Measurements from ENCODE around the gene PRR12.

PRR12 gene

DNA sequence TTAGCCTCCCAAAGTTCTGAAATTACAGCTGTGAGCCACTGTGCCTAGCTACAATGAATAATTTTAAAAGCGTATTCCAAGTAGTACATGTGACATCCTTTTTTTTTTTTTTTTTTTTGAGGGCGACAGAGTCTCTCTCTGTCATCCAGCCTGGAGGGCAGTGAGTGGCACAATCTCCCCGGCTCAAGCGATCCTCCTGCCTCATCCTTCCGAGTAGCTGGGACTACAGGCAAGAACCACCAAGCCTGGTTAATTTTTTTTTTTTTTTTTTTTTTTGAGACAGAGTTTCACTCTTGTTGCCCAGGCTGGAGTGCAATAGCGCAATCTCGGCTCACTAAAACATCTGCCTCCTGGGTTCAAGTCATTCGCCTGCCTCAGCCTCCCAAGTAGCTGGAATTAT, 3.8 kb upstream of the PRR12 start:
- peaks cover 0 to 13% (median 3%) of the 10 kb centered on the region in 4 donors for H3K4me1 ChIP-seq
- no peaks in the 10 kb centered on the region for H3K36me3 ChIP-seq
- intact Hi-C loops (cut with DNase I; ENCODE audit: low total_unique reads): no loop called here
- TF ChIP-seq, protein P1, sequence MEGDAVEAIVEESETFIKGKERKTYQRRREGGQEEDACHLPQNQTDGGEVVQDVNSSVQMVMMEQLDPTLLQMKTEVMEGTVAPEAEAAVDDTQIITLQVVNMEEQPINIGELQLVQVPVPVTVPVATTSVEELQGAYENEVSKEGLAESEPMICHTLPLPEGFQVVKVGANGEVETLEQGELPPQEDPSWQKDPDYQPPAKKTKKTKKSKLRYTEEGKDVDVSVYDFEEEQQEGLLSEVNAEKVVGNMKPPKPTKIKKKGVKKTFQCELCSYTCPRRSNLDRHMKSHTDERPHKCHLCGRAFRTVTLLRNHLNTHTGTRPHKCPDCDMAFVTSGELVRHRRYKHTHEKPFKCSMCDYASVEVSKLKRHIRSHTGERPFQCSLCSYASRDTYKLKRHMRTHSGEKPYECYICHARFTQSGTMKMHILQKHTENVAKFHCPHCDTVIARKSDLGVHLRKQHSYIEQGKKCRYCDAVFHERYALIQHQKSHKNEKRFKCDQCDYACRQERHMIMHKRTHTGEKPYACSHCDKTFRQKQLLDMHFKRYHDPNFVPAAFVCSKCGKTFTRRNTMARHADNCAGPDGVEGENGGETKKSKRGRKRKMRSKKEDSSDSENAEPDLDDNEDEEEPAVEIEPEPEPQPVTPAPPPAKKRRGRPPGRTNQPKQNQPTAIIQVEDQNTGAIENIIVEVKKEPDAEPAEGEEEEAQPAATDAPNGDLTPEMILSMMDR (IDR thresholded peaks at IDR 0.05): no peak
- DNase-seq: no peak
- H3K27ac ChIP-seq: no peak overlapping the region
- no peaks in the 10 kb centered on the region for H3K27me3 ChIP-seq
- H3K9me3 ChIP-seq: no peaks in the 10 kb centered on the region
- no peak overlapping the region for H3K4me3 ChIP-seq

DNA sequence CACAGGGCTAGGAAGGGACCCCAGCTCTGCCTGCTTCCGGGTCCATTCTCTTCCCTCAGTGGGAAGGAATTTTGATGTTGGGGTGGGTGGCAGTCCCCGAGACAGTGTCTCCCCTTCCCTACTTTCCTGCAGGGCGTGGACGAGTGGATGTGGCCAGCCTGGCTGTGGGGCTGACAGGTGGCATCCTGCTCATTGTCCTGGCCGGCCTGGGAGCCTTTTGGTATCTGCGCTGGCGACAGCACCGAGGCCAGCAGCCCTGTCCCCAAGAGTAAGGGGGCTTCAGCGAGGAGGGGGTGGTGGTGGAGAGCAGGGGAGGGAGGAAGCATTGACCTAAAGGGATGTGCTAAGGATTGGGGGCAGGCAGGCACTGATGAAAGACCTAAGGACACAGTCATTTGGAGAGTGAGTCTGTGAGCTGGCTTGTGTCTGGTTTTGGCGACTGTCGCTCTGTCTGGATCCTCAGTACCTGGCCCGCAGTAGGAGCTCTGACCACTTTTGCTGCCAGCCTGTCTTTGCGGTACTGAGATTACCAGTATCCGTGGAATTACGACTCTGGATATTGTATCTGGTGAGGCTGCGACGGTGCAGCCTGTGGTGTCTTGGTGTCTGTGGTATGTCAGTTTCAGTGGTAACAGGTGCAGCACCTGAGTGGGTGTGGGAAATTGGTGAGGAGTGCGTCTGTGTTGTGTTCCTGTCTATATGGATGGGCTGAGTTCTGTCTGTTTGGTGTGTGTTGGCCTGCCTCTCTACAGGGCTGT, 2.4 kb upstream of the PRR12 start:
- intact Hi-C loops (cut with DNase I; ENCODE audit: low total_unique reads): no loop called here
- DNase-seq: no peak
- no peak overlapping the region for H3K27ac ChIP-seq

GRCh38 chr19:49589502-49589905, 1.5 kb upstream of the PRR12 start:
- intact Hi-C loops (cut with DNase I; ENCODE audit: low total_unique reads): no loop called here
- H3K4me3 ChIP-seq: peak overlapping the region in 1 of 2 donors; percentile 87

More for the DNA sequence above, 2.4 kb upstream of the PRR12 start:
- Histone ChIP-seq H3K27me3 (no peaks in the 10 kb centered on the region), H3K4me1 (peaks cover 0 to 26% (median 11%) of the 10 kb centered on the region in 4 donors), H3K4me3 (no peak overlapping the region), H3K36me3 (no peaks in the 10 kb centered on the region), H3K9me3 (no peaks in the 10 kb centered on the region)
- TF ChIP-seq, protein P1 (IDR thresholded peaks at IDR 0.05): no peak

DNA sequence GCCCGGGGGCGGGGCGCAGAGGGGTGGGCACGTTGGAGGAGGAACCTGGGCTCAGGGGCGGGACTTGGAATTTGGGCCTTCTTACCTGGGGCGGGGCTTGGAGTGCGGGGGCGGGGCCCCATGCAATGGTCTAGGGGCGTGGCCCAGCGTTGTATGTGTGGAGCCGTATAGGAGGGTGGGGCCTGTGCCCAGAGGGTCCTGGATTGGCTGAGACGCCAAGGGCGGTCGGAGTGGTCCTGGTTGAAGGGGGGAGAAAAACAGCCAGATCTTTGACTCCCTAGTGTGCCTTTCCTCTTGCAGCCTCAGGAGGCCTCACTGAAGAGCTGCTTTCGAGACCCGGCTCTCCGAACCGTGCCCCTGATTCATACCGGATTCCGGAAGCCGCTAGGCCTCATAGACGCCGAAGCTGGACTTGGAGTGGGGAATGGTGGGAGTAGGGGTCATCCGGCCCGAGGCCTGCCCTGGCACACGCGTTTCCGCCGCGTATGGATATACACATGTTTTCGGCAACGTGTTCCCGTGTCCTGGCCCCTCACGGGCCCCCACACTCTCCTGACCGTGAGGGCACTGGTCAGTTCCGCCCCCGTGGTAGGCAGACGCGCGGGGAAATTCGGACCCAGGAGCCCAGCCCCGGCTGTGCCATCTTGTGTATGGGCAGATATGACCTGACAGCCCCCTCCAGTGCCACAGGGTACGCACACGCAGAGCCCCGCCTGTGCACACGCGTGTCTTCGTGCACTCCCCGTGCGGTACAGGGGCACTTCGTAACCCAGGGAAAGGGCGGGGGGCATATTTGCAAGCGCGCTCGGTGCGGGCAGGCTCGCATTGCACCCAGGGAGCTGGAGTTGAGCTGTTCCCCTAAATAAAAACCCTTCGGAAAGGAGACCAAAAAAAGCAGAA, 661 bp upstream of the PRR12 start:
- intact Hi-C loops (cut with DNase I; ENCODE audit: low total_unique reads): loop anchor here (2.0 kb wide), 1 partner anchor 86 kb away; the partner anchor contains the start of gene PRMT1
- Histone ChIP-seq H3K36me3 (peaks cover 8 to 14% (median 12%) of the 10 kb centered on the region in 3 donors), H3K27ac (peak overlapping the region; percentile 86 to 92), H3K4me1 (peaks cover 0 to 34% (median 15%) of the 10 kb centered on the region in 4 donors), H3K27me3 (no peaks in the 10 kb centered on the region), H3K4me3 (peak overlapping the region; percentile 87 to 96), H3K9me3 (no peaks in the 10 kb centered on the region)
- peak; percentile 94 to 96 for DNase-seq
- TF ChIP-seq, protein P1 (IDR thresholded peaks at IDR 0.05): no peak

More at GRCh38 chr19:49589502-49589905, 1.5 kb upstream of the PRR12 start:
- peaks cover under 1 to 6% (median 4%) of the 10 kb centered on the region in 3 donors for H3K36me3 ChIP-seq
- no peak for DNase-seq
- TF ChIP-seq, protein P1 (IDR thresholded peaks at IDR 0.05): no peak
- H3K4me1 ChIP-seq: peaks cover 0 to 34% (median 15%) of the 10 kb centered on the region in 4 donors
- H3K27me3 ChIP-seq: no peaks in the 10 kb centered on the region
- no peaks in the 10 kb centered on the region for H3K9me3 ChIP-seq
- peak overlapping the region; percentile 86 to 92 for H3K27ac ChIP-seq

DNA sequence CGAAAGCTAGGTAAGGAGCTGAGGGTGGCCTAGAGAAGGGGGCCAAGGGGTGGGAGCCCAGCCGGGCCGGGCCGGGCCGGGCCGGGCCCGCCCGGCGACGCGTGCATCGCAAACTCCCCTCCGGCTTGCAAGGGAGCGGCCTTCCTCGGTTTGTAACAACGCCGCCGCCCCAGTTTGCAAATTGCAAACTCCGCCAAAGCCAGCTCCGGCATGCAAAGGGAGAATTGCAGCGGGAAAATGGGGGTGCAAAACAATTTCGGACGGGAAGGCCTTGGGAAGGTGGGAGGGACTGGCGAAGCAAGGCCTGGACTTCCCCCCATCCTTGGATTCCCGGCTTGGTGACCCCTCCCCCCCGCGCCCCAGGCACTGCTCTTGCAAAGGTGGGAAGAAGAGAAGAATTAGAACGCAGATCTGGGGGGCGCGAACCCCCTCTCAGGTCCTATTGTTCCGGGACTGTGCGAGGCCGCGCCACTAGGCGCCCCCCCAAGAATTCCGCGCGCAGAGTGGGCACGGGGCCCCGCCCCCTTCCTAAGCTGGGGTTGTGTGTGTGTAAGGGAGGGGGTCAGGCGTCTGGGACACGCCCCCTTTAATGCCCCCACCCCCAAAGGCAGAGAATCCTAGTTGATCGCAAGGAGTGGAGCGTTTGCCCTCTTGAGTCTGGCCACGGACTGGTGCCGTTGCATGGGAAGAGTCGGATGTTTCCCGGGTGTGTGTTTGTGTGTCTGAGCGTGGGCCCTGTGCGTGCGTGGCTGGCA, 926 bp downstream of the PRR12 start:
- Histone ChIP-seq H3K27me3 (no peaks in the 10 kb centered on the region), H3K4me3 (peak overlapping the region; percentile 87 to 96), H3K4me1 (peaks cover 0 to 37% (median 15%) of the 10 kb centered on the region in 4 donors), H3K27ac (peak overlapping the region; percentile 86 to 92), H3K9me3 (no peaks in the 10 kb centered on the region), H3K36me3 (peaks cover 13 to 30% (median 28%) of the 10 kb centered on the region in 3 donors)
- TF ChIP-seq, protein P1 (IDR thresholded peaks at IDR 0.05): no peak
- intact Hi-C loops (cut with DNase I; ENCODE audit: low total_unique reads): loop anchor here (2.0 kb wide), 2 partner anchors 45 to 85 kb away; partner anchors contain the start of gene PRMT1
- peak in 1 of 2 donors; percentile 75 for DNase-seq
